CD4-positive, alpha-beta T cell treated with Interleukin-6 at 100 ng/mL for 8 hours (primary cell): ENCODE results near the gene SCLY.

ENCODE experiments used
- DNase-seq: peaks from one replicate; pipeline ENCODE4 v3.0.0-alpha.2; 2020; ENCODE audit warnings: mixed read lengths, low spot score

Gene SCLY

GRCh38 chr2:238140721-238141540 lies 80.1 kb downstream of the SCLY start:
- no peak for DNase-seq

- no peak for DNase-seq
Measured at GRCh38 chr2:238141541-238142318, 80.9 kb downstream of the SCLY start.

GRCh38 chr2:238142382-238143205 lies 81.8 kb downstream of the SCLY start:
- DNase-seq: no peak

GRCh38 chr2:238143239-238143951 lies 82.6 kb downstream of the SCLY start:
- no peak for DNase-seq

- DNase-seq: no peak
Measured at GRCh38 chr2:238144262-238144661, 83.5 kb downstream of the SCLY start.

GRCh38 chr2:238145046-238145445 lies 84.2 kb downstream of the SCLY start:
- no peak for DNase-seq

- no peak for DNase-seq
Measured at GRCh38 chr2:238145851-238146250, 85.0 kb downstream of the SCLY start.

GRCh38 chr2:238146884-238147544 lies 86.2 kb downstream of the SCLY start:
- DNase-seq: no peak

- no peak for DNase-seq
Measured at GRCh38 chr2:238148981-238149380, 88.2 kb downstream of the SCLY start.
